Natural killer cell (primary cell): ENCODE measurements around the gene FCGR3A. TPM values are rescaled to one million over a fixed set of nuclear protein-coding genes. Genes with fewer than 3 reads are reported as not detected.
"Not testable (repeated sequence)": the region's sequence is repeated elsewhere in the genome, so short reads cannot be mapped to it uniquely, and the experiment has no call there.

Experiments
- ATAC-seq, 3 donors: fragments of 150-1000 bp in 2 of 3; fragments of 200-7000 bp in 1 of 3; cut with Tn5 transposase; 1 replicate in 1 of 3; 2 replicates in 2 of 3; pipeline ENCODE4 v1.10.0; 2021; ENCODE audit warnings: mild to moderate bottlenecking in 2 of 3, moderate library complexity in 2 of 3
- DNase-seq, 2 donors: peaks; one replicate each; pipeline versions ENCODE4 v3.0.0 to v3.0.0-alpha.2; 2013 to 2021; ENCODE audit warnings: mixed read lengths in 1 of 2
- H3K27ac ChIP-seq: one replicate; pipeline ENCODE4 v1.5.1; 2013; ENCODE audit warnings: mild to moderate bottlenecking, low read length
- H3K27me3 ChIP-seq: one replicate; pipeline ENCODE4 v1.6.1; 2013; ENCODE audit warnings: low read length; ENCODE audit not compliant: control insufficient read depth, insufficient read depth
- H3K36me3 ChIP-seq: one replicate; pipeline ENCODE4 v1.6.1; 2013; ENCODE audit warnings: low read length; ENCODE audit not compliant: control insufficient read depth, insufficient read depth
- H3K4me1 ChIP-seq: one replicate; pipeline ENCODE4 v1.6.1; 2013; ENCODE audit warnings: low read length; ENCODE audit not compliant: control insufficient read depth, insufficient read depth
- H3K4me3 ChIP-seq: one replicate; pipeline ENCODE4 v1.5.1; 2013; ENCODE audit warnings: low read length
- H3K9me3 ChIP-seq: one replicate; pipeline ENCODE4 v1.6.1; 2013; ENCODE audit warnings: low read length; ENCODE audit not compliant: control insufficient read depth, insufficient read depth
- H3K27ac Mint-ChIP-seq, 2 donors: one replicate each; pipeline ENCODE4 v1.8.0; 2022; ENCODE audit warnings: mild to moderate bottlenecking in 2 of 2, mixed read lengths in 2 of 2, moderate library complexity in 1 of 2
- H3K27me3 Mint-ChIP-seq, 2 donors: one replicate each; pipeline ENCODE4 v1.8.0; 2022; ENCODE audit warnings: low read depth in 2 of 2, mixed read lengths in 2 of 2
- H3K36me3 Mint-ChIP-seq: one replicate; pipeline ENCODE4 v1.8.0; 2022; ENCODE audit warnings: mixed read lengths
- H3K4me1 Mint-ChIP-seq, 2 donors: one replicate each; pipeline ENCODE4 v1.8.0; 2022; ENCODE audit warnings: mixed read lengths in 2 of 2
- H3K4me3 Mint-ChIP-seq: one replicate; pipeline ENCODE4 v1.8.0; 2022; ENCODE audit warnings: mild to moderate bottlenecking, moderate library complexity, mixed read lengths
- H3K9me3 Mint-ChIP-seq, 2 donors: one replicate each; pipeline ENCODE4 v1.8.0; 2022; ENCODE audit warnings: mixed read lengths in 2 of 2
- WGBS: methylation state at CpG from one replicate; pipeline ENCODE4 v1.1.7; 2013; ENCODE audit warnings: missing lambda C conversion rate; ENCODE audit not compliant: insufficient coverage; 5-methylcytosine and 5-hydroxymethylcytosine counted together
- intact Hi-C: fragments of 100-400 bp; cut with micrococcal nuclease; formaldehyde crosslinking; loops from one replicate; pipeline ENCODE4 v1.14.2; 2022
- total RNA-seq, 4 donors: library from RNA; stranded (reverse); fragments of 120-200 nt in 1 of 4; gene quantifications; one replicate each; pipeline versions ENCODE4 v1.2.3 to v1.2.4, GENCODE V29; 2013 to 2022

FCGR3A gene
- total RNA-seq, 3 donors from 2014 or later (not counting 1 experiment from before 2014, with no cell fraction given) = 557 to 892 (median 848) TPM

DNA sequence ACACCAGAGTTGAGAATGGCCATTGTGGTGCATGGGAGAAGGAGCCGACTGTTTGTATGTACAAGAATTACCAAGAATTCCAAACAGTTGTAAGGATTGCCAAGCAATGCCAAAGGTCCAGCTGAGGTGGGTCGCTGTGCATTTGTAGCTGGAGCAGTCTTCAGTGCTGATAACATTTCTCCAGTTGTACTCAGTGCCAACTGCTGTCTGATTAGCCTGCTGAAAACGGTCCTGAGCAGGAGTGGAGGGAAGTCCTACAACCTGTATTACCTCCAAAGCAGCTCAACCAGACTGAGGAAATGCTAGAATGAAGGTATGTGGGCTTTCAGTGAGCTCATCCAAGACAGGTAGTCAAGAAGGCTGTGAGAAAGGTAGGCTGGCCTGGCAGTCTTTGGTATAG is 6.5 kb upstream of the FCGR3A start:
- intact Hi-C loops, H3K27me3 ChIP-seq: not testable (repeated sequence)

DNA sequence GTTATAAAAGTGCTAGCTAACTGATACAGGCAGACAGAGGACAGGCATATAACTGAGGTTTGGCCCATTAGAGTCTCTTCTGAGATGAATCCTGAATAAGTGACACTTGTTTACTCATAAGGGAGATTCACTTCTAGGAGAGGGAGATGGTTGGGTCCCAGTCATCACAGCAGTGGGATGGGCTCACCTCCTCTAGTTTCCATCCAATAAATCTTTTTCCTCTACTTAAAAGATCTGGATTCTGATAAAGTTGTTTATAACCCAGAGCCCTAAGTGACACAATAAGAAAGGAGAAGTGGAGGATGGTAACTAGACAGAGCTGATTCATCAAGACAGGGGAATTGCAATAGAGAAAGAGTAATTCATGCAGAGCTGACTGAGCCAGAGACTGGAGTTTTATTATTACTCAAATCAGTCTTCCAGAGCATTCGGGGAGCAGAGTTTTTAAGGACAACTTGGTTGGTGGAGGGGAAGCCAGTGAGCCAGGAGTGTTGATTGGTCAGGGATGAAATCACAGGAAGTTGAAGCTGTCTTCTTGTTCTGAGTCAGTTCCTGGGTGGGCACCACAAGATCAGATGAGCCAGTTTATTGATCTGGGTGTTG is 5.3 kb upstream of the FCGR3A start:
- DNase-seq, H3K9me3 ChIP-seq, intact Hi-C loops, H3K27me3 Mint-ChIP-seq, H3K36me3 Mint-ChIP-seq, H3K27me3 ChIP-seq, H3K9me3 Mint-ChIP-seq, H3K36me3 ChIP-seq, H3K4me3 ChIP-seq: not testable (repeated sequence)
- Mint-ChIP-seq H3K27ac (peak overlapping the region; percentile 84 to 89), H3K4me1 (peaks cover 36 to 43% of the 10 kb centered on the region in 2 donors), H3K4me3 (peak overlapping the region; percentile 73)
- peak; percentile 55 to 67 (median 60) for ATAC-seq
- Histone ChIP-seq H3K27ac (peak overlapping the region; percentile 61), H3K4me1 (peaks cover 34% of the 10 kb centered on the region)
- no CpG with 5 or more reads among the region's 1 CpG for WGBS

More for the DNA sequence above, 6.5 kb upstream of the FCGR3A start:
- H3K9me3 ChIP-seq, DNase-seq, H3K9me3 Mint-ChIP-seq, H3K36me3 ChIP-seq, ATAC-seq, H3K4me3 Mint-ChIP-seq, H3K36me3 Mint-ChIP-seq, H3K27ac ChIP-seq, H3K4me3 ChIP-seq, H3K27me3 Mint-ChIP-seq: not testable (repeated sequence)
- 95% methylated on average over 2 of the region's 3 CpGs for whole genome bisulfite sequencing
- H3K4me1 ChIP-seq = peaks cover 21% of the 10 kb centered on the region
- peaks cover 33 to 40% of the 10 kb centered on the region in 2 donors for H3K4me1 Mint-ChIP-seq
- H3K27ac Mint-ChIP-seq = peak overlapping the region; percentile 84 to 89

DNA sequence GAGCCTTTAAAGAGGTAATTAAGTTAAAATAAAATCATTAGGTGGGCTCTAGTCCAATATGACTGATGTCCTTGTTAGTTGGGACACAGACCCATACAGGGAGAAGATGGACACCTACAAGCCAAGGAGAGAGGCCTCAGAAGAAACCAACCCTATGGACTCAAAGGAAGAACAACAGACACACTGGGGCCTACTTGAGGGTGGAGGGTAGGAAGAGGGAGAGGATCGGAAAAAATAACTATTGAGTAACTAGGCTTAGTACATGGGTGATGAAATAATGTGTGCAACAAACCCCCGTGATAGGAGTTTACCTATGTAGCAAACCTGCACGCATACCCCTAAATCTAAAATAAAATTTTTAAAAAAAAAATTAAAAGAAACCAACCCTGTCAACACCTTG is 4.7 kb upstream of the FCGR3A start:
- Mint-ChIP-seq H3K27ac (peak overlapping the region; percentile 84 to 89), H3K4me1 (peaks cover 37 to 47% of the 10 kb centered on the region in 2 donors)
- H3K4me1 ChIP-seq = peaks cover 39% of the 10 kb centered on the region
- H3K9me3 Mint-ChIP-seq, intact Hi-C loops, H3K27me3 Mint-ChIP-seq, H3K4me3 Mint-ChIP-seq, DNase-seq, H3K27me3 ChIP-seq, H3K36me3 ChIP-seq, ATAC-seq, H3K36me3 Mint-ChIP-seq, H3K4me3 ChIP-seq, H3K9me3 ChIP-seq: not testable (repeated sequence)
- peak overlapping the region; percentile 61 for H3K27ac ChIP-seq
- 100% methylated on average over 1 of the region's 3 CpGs for WGBS

DNA sequence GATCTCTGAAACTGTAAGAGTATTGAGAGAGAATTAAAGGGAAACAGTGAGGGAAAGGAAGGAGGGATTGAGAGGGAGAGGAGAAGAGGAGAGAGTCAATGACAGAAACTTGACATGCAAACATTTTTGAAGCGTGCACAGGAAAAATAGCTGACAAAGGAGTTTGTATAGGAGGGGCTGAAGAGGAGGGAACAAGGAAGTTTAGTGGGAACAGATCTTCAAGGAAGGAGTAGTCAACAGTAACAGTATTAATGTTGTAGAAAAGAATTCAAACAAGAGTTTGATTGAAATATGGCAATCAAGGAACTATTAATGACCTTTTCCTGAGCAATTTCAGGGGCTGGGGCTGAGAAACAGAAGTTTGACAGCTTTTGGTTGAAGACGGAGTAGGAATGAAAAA is 4.0 kb upstream of the FCGR3A start:
- DNase-seq, H3K4me3 ChIP-seq, H3K27me3 ChIP-seq, H3K27ac ChIP-seq, intact Hi-C loops, H3K27me3 Mint-ChIP-seq, H3K9me3 Mint-ChIP-seq, ATAC-seq, H3K36me3 Mint-ChIP-seq, H3K9me3 ChIP-seq, H3K36me3 ChIP-seq: not testable (repeated sequence)
- Mint-ChIP-seq H3K27ac (peak overlapping the region; percentile 84 to 89), H3K4me3 (peak overlapping the region; percentile 28), H3K4me1 (peaks cover 37 to 54% of the 10 kb centered on the region in 2 donors)
- 90% methylated on average over 2 of the region's 2 CpGs for WGBS
- H3K4me1 ChIP-seq = peaks cover 42% of the 10 kb centered on the region

DNA sequence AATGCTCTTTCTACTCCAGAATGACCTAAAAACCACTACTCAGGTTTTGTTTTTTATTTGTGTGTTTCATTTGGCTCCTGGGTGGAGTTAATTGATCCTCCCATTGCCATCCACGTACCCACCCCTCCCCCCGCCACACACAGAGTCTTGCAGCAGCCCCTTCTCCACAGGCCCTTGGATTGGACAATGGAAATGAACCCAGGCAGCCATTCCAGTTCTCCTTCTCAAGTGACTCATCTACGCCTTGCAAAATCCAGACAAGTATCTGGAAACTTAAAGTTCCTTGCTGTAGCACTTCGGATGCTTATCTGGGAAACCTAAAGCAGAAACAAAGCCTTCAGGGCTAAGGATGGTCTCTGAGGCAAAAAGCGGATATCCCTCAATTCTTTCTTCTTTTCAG is 1.3 kb upstream of the FCGR3A start:
- H3K4me3 ChIP-seq, ATAC-seq, H3K27me3 ChIP-seq, H3K9me3 ChIP-seq, H3K9me3 Mint-ChIP-seq, H3K36me3 ChIP-seq, DNase-seq, intact Hi-C loops, H3K27me3 Mint-ChIP-seq, H3K36me3 Mint-ChIP-seq: not testable (repeated sequence)
- Histone ChIP-seq H3K27ac (peak overlapping the region; percentile 74), H3K4me1 (peaks cover 49% of the 10 kb centered on the region)
- WGBS = 76% methylated on average over 4 of the region's 5 CpGs
- H3K4me3 Mint-ChIP-seq = peak overlapping the region; percentile 92
- H3K4me1 Mint-ChIP-seq = peaks cover 55 to 74% of the 10 kb centered on the region in 2 donors
- peak overlapping the region; percentile 97 to 100 for H3K27ac Mint-ChIP-seq

DNA sequence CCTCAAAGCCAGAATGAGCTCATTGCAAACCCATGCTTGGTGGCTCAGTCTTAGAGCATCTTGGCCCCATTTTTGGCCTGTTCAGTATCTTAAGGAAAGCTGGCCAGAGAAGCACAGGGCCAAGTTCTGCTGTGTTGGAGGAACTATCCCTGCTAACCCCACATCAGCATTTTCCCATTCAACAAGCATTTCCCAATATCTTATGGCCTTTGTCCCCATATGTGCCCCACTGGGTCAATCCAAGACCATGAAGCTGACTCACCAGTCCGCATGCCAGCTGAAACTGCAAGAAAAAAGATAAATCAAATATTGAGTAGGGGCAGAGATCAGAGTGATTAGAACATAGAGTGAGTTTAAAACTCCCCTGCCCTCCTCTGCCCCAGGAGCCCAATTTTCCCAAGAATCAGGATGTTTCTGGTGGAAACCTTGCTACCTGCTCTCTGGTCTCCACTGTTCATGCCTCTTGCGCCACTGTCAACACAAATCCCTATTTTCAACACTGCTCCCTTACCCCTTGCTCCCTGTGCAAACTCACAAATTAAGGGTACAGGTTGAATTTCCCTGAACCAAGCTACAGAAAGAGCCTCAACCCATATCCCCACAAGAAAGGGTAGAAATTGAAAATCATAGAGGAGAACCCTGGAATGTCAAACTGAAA is 740 bp downstream of the FCGR3A start:
- Histone ChIP-seq H3K27ac (peak overlapping the region; percentile 74), H3K4me3 (peak overlapping the region; percentile 40), H3K4me1 (peaks cover 53% of the 10 kb centered on the region)
- not testable (repeated sequence) for H3K27me3 Mint-ChIP-seq, H3K36me3 Mint-ChIP-seq, DNase-seq, H3K9me3 ChIP-seq, ATAC-seq, H3K36me3 ChIP-seq, H3K9me3 Mint-ChIP-seq, H3K27me3 ChIP-seq
- no CpG with 5 or more reads among the region's 2 CpGs for WGBS
- Mint-ChIP-seq H3K4me3 (peak overlapping the region; percentile 92), H3K4me1 (peaks cover 49 to 67% of the 10 kb centered on the region in 2 donors), H3K27ac (peak overlapping the region; percentile 97 to 100)
- intact Hi-C loops = loop anchor here (10.0 kb wide), 3 partner anchors 176 to 794 kb away; partner anchors contain the start of genes FCER1G and FCRLB

DNA sequence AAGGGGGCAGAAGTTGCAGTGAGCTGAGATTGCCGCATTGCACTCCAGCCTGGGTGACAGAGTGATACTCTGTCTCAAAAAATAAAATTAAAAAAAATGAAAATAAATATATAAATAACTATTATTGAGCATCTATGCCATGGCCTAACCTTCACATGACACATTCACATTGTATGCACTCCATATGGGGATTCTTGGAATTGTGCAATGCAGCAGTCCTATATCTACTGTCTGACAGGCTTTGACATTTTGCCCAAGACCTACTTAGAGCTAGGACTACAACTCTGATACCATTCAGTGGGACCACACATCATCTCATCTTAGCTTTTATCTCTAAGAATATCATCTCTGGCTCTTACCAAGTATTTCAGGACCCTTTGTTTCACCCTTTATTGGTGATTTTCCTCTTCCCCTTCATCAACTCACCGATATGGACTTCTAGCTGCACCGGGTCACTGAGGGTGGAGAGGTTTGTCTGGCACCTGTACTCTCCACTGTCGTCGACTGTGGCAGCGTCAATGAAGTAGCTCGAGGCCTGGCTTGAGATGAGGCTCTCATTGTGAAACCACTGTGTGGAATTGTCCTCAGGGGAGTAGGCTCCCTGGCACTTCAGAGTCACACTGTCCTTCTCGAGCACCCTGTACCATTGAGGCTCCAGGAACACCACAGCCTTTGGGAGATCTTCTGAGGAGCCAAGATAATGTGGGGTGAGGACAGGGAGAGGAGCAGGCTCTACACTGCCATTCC is 1.4 kb downstream of the FCGR3A start:
- peak overlapping the region; percentile 50 for H3K27ac ChIP-seq
- Mint-ChIP-seq H3K4me3 (peak overlapping the region; percentile 92), H3K27ac (peak overlapping the region; percentile 97 to 100), H3K4me1 (peaks cover 56 to 72% of the 10 kb centered on the region in 2 donors)
- DNase-seq, H3K27me3 Mint-ChIP-seq, H3K36me3 Mint-ChIP-seq, H3K36me3 ChIP-seq, H3K9me3 Mint-ChIP-seq, H3K27me3 ChIP-seq, H3K9me3 ChIP-seq: not testable (repeated sequence)
- intact Hi-C loops = loop anchor here (10.0 kb wide), 3 partner anchors 177 to 793 kb away; partner anchors contain the start of genes FCER1G and FCRLB
- peak; percentile 22 to 66 (median 64) for ATAC-seq
- H3K4me3 ChIP-seq = peak overlapping the region; percentile 14
- peaks cover 60% of the 10 kb centered on the region for H3K4me1 ChIP-seq
- WGBS = 74% methylated on average over 2 of the region's 8 CpGs
